ENCODE data around the gene PCDHB3.
"Not testable (repeated sequence)": the region's sequence is repeated elsewhere in the genome, so short reads cannot be mapped to it uniquely, and the experiment has no call there.

Gene PCDHB3

DNA sequence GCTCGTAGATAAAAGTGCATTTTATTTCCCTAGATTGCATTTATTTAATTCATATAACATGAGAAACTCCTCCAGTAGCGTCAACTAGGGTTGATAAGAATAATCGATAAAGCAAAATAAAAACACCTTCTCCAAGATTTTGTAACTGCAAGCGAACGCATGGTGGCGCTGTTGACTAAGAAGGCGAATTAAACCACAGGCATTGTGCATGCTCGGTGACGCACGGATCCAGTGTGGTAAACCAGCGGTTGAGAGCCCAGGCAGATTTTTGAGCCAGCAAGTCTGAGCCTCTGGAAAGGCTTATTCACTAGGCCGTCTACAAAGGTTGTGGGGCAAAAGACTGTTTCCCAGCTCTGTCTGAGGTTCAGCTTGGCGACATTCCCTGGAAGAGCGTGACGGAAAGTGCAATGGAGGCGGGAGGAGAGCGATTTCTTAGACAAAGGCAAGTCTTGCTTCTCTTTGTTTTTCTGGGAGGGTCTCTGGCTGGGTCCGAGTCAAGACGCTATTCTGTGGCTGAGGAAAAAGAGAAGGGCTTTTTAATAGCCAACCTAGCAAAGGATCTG is at the start of gene PCDHB3:
Gene PCDHB3, plus strand, starts transcription at position 231 of the 563 bp plus-strand sequence. Its CDS starts 177 bp downstream, at position 408.
- DNase-seq: peak; percentile 67

DNA sequence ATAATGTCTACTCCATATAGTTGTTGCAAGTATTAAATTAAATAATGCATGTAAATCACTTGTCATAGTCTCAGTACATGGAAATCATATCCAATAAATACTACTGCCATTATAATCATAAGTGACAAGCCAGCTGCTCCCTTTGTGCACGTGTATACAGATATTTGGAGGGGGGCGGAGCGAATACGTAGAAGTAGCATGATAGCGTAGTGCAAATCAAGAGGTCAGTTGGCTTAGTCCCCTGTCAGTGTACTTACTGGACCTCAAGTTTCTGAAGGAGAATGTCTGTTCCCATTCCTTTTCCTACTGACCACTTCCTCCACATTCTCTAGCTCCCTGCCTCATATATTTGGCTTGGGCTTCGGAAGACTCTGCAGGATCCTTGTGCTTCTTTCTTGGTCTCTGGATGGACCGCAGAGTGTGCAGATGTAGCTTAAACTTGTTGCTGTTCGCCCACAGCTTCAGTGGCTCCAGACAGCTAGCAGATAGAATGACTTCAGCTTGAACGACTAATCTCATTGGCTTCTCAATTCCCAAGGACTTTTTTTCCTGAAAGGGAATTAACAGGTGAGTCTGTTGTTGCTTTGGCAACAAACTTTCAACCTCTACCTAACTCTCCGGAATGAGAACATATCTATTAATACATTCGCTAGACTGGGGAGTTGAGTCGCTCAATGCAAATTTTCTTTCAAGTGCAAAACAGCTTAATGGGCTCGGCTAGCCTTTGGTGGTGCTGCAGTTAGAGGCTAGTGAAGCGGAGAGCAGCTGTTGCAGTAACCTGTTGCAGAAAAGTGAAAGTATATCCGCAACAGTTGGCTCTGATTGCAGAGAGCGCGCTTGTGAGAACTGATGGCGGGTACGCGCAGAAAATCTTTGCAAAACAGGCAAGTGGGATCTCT is 49.4 kb upstream of the PCDHB3 start, which contains the start of gene PCDHB1:
Gene PCDHB1, plus strand, starts transcription at position 753 of the 899 bp plus-strand sequence. Its CDS starts 97 bp downstream, at position 850.
- no peak for DNase-seq

- no peak for DNase-seq
Measured at GRCh38 chr5:141051521-141051866, 48.8 kb upstream of the PCDHB3 start.

- no peak for DNase-seq
Measured at GRCh38 chr5:141077826-141078225, 22.4 kb upstream of the PCDHB3 start.

DNA sequence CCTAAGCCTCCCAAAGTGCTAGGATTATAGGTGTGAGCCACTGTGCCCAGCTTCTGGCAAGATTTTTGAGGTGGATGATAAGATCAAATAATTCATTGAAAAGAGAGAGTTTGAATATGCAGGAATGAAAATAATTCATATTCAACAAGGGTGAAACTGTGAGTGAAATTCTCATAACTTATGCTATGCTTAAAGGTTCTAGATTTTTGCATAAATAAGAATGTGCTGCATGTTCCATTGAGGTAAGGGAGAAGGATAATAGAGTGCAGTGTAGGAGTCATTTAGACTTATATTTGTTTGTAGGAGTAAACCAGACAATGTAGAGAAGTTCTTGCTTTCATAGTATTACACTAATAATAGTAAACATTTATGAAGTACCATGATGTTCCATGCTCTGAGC is 18.0 kb upstream of the PCDHB3 start:
- no peak for DNase-seq

- DNase-seq: peak; percentile 68
Measured at GRCh38 chr5:141084487-141084989, 15.7 kb upstream of the PCDHB3 start.

- DNase-seq: no peak
Measured at GRCh38 chr5:141094481-141095262, 5.6 kb upstream of the PCDHB3 start, which contains the start of gene PCDHB2. Gene PCDHB2 (plus strand): TSS chr5:141094615. CDS start chr5:141094791, 176 bp downstream.

DNA sequence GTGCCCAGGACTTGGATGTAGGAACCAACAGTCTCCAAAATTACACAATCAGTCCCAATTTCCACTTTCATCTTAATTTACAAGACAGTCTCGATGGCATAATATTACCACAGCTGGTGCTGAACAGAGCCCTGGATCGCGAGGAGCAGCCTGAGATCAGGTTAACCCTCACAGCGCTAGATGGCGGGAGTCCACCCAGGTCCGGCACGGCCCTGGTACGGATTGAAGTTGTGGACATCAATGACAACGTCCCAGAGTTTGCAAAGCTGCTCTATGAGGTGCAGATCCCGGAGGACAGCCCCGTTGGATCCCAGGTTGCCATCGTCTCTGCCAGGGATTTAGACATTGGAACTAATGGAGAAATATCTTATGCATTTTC is 5.0 kb upstream of the PCDHB3 start:
- no peak for DNase-seq

DNA sequence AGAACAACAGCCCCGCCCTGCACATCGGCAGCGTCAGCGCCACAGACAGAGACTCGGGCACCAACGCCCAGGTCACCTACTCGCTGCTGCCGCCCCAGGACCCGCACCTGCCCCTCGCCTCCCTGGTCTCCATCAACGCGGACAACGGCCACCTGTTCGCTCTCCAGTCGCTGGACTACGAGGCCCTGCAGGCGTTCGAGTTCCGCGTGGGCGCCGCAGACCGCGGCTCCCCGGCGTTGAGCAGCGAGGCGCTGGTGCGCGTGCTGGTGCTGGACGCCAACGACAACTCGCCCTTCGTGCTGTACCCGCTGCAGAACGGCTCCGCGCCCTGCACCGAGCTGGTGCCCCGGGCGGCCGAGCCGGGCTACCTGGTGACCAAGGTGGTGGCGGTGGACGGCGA is 4.1 kb upstream of the PCDHB3 start:
- DNase-seq: not testable (repeated sequence)

- DNase-seq: not testable (repeated sequence)
Measured at GRCh38 chr5:141096586-141096985, 3.7 kb upstream of the PCDHB3 start.

GRCh38 chr5:141101059-141101458 is 786 bp downstream of the PCDHB3 start:
- no peak for DNase-seq

- DNase-seq: not testable (repeated sequence)
Measured at GRCh38 chr5:141102070-141102469, 1.8 kb downstream of the PCDHB3 start.

DNA sequence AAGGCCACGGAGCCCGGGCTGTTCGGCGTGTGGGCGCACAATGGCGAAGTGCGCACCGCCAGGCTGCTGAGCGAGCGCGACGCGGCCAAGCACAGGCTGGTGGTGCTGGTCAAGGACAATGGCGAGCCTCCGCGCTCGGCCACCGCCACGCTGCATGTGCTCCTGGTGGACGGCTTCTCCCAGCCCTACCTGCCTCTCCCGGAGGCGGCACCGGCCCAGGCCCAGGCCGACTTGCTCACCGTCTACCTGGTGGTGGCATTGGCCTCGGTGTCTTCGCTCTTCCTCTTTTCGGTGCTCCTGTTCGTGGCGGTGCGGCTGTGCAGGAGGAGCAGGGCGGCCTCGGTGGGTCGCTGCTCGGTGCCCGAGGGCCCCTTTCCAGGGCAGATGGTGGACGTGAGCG is 2.2 kb downstream of the PCDHB3 start:
- not testable (repeated sequence) for DNase-seq

DNA sequence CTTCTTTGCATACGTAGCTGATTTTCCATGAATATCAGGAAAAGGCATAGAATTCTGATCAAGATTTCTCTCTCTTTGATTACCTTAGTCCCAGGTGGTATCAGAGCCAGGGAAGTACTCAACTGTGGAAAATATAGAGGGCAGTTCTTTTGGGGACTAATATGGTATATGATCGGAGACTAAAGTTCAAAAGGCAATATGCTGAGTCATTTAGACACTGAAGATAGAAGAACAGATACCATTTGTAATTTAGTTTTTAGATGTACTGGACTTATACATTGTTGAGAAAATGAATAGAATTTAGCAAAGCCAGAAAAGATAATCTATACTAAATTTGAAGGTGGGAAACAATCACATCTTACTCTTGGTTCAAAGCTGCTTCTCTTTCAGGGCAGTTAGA is 5.1 kb downstream of the PCDHB3 start:
- DNase-seq: no peak

DNA sequence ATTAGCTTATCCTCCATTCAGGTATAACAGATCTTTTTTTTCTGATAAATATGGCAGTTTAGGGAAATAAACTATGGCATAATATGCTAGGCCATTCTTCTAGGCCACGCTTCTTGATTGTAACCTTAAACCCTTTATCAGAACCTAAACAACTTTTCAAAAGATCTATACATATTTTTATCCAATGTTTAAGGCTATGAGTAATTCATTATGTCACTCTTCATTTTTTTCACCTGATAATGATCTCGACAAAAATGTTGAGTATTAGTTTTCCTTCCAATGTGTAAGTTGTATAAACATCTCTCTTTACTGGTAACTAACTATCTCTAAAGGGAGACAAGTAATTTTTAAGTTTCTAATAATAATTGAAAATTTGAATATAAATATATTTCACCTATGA is 19.0 kb downstream of the PCDHB3 start:
- DNase-seq: no peak

DNA sequence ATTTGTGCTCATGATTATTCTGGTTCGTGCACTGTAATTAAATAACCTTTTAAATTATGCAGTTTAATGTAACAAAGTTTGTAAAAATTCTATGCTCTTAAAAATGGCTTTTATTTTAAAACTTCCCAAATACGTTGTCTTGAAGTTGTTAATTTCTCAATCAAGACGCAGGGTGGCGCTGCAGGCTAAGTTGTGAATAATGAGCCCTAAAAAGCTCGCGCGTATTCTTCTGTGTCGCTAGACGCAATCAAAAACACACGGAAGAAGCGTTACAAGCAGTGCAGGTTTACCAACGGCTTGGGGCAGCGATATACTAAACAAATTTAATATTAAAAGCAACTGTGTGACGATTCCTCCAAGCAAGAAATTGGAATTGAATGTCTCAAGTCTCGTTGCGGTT is 21.3 kb downstream of the PCDHB3 start, which contains the start of gene PCDHB4:
Gene PCDHB4, plus strand, starts transcription at position 256 of the 400 bp plus-strand sequence. CDS start 181 bp downstream, outside the sequence.
- no peak for DNase-seq

- DNase-seq: no peak
Measured at GRCh38 chr5:141121985-141122384, 21.7 kb downstream of the PCDHB3 start.

GRCh38 chr5:141123396-141124135 is 23.3 kb downstream of the PCDHB3 start:
- not testable (repeated sequence) for DNase-seq

GRCh38 chr5:141127305-141127704 is 27.0 kb downstream of the PCDHB3 start:
- DNase-seq: no peak

DNA sequence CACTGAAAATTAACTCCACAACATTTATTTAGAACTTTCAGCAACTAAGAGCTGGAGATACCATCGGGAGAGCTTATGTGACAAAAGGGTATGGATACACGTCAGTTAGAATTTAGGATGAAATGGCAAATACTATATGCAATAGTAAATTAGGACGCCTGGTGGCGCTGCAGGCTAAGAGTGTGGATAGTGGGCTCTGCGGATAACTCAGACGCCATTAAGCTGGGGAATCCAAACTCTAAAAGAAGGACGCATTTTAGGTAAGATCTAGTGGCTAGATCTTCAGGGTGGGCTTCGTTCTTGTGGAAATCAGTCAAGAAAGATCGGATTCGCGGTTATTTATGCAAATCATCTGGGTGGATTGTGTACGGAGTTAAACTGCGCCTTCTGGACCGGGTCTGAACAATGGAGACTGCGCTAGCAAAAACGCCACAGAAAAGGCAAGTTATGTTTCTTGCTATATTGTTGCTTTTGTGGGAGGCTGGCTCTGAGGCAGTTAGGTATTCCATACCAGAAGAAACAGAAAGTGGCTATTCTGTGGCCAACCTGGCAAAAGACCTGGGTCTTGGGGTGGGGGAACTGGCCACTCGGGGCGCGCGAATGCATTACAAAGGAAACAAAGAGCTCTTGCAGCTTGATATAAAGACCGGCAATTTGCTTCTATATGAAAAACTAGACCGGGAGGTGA is 34.9 kb downstream of the PCDHB3 start, which contains the start of gene PCDHB5:
Gene PCDHB5, plus strand, starts transcription at position 177 of the 688 bp plus-strand sequence. Its CDS starts 229 bp downstream, at position 406.
- no peak for DNase-seq

- DNase-seq: no peak
Measured at GRCh38 chr5:141135718-141136266, 35.5 kb downstream of the PCDHB3 start.

Measured in activated effector memory CD4-positive, alpha-beta T cell treated with anti-CD3 and anti-CD28 coated beads, Interleukin-2, amount 50 U/mL, for 16 hours (primary cell).